Upper lobe of left lung (tissue), 4 donors: ENCODE measurements around the gene RPL31.

ENCODE experiments used
- POLR2AphosphoS5 ChIP-seq, 2 donors: sonication (generic); formaldehyde crosslinking; IDR thresholded peaks; one replicate each; pipeline ENCODE4 v1.5.1; 2017; ENCODE audit warnings: antibody characterized with exemption in 2 of 2
- TF ChIP-seq, protein P1 (sequence below), 6 experiments: fragments of 450-650 bp in 4 of 6; fragments of 200-600 bp in 2 of 6; sonication (generic) in 2 of 6; IDR thresholded peaks; one replicate each; pipeline ENCODE4 v1.5.1; 2016 to 2019; ENCODE audit warnings: antibody characterized with exemption in 6 of 6

DNA sequence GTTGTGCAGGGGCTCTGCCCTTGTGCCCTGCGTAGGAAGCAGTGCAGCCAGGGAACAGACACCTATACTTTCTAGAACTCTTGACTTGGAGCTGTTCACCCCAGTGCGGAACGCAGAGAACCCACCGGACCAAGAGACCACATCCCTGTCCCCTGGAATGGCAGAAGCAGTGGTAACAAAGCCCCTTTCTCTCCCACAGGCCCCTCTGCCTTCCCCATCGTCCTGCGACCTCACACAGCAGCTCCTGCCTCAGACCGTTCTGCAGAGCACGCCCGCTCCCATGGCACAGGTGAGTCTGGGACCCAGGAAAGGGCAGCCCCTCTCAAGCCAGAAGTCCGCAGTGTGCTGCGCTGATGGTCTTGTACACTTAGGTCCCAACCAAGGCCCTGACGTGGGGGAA lies 24.6 kb upstream of the RPL31 start:
- TF ChIP-seq, protein P1, sequence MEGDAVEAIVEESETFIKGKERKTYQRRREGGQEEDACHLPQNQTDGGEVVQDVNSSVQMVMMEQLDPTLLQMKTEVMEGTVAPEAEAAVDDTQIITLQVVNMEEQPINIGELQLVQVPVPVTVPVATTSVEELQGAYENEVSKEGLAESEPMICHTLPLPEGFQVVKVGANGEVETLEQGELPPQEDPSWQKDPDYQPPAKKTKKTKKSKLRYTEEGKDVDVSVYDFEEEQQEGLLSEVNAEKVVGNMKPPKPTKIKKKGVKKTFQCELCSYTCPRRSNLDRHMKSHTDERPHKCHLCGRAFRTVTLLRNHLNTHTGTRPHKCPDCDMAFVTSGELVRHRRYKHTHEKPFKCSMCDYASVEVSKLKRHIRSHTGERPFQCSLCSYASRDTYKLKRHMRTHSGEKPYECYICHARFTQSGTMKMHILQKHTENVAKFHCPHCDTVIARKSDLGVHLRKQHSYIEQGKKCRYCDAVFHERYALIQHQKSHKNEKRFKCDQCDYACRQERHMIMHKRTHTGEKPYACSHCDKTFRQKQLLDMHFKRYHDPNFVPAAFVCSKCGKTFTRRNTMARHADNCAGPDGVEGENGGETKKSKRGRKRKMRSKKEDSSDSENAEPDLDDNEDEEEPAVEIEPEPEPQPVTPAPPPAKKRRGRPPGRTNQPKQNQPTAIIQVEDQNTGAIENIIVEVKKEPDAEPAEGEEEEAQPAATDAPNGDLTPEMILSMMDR (IDR thresholded peaks at IDR 0.05): no peak
- no peak for TF ChIP-seq POLR2AphosphoS5 (IDR thresholded peaks at IDR 0.05)
